IPS-15b (cell line): Measurements from ENCODE around the gene FIGNL1.

Experiments used
- H3K27me3 ChIP-seq: one replicate; pipeline ENCODE4 v1.6.1; 2013; ENCODE audit warnings: low read length; ENCODE audit not compliant: control insufficient read depth, insufficient read depth
- H3K36me3 ChIP-seq: one replicate; pipeline ENCODE4 v1.6.1; 2013; ENCODE audit warnings: low read length; ENCODE audit not compliant: control insufficient read depth, insufficient read depth
- H3K4me1 ChIP-seq: one replicate; pipeline ENCODE4 v1.6.1; 2013; ENCODE audit warnings: mild to moderate bottlenecking, low read length; ENCODE audit not compliant: control insufficient read depth, insufficient read depth
- H3K4me3 ChIP-seq: one replicate; pipeline ENCODE4 v1.5.1; 2013; ENCODE audit warnings: low read depth, low read length
- H3K9ac ChIP-seq: one replicate; pipeline ENCODE4 v1.6.1; 2013; ENCODE audit warnings: low read depth, mild to moderate bottlenecking, low read length
- H3K9me3 ChIP-seq: one replicate; pipeline ENCODE4 v1.6.1; 2013; ENCODE audit warnings: mild to moderate bottlenecking, low read length; ENCODE audit not compliant: control insufficient read depth, insufficient read depth

FIGNL1 gene, protein sequence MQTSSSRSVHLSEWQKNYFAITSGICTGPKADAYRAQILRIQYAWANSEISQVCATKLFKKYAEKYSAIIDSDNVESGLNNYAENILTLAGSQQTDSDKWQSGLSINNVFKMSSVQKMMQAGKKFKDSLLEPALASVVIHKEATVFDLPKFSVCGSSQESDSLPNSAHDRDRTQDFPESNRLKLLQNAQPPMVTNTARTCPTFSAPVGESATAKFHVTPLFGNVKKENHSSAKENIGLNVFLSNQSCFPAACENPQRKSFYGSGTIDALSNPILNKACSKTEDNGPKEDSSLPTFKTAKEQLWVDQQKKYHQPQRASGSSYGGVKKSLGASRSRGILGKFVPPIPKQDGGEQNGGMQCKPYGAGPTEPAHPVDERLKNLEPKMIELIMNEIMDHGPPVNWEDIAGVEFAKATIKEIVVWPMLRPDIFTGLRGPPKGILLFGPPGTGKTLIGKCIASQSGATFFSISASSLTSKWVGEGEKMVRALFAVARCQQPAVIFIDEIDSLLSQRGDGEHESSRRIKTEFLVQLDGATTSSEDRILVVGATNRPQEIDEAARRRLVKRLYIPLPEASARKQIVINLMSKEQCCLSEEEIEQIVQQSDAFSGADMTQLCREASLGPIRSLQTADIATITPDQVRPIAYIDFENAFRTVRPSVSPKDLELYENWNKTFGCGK

GRCh38 chr7:50449881-50450589 lies at the start of gene FIGNL1:
TSS of gene FIGNL1 (minus strand) at chr7:50450350. CDS start at chr7:50447287, 3,063 bp downstream.
- Histone ChIP-seq H3K4me1 (peaks cover 7% of the 10 kb centered on the region), H3K9me3 (no peaks in the 10 kb centered on the region), H3K4me3 (peak within 1 kb of the TSS; percentile 62), H3K9ac (peak within 1 kb of the TSS; percentile 60), H3K36me3 (peaks cover 12% of the 10 kb centered on the region), H3K27me3 (peaks cover 5% of the 10 kb centered on the region)

DNA sequence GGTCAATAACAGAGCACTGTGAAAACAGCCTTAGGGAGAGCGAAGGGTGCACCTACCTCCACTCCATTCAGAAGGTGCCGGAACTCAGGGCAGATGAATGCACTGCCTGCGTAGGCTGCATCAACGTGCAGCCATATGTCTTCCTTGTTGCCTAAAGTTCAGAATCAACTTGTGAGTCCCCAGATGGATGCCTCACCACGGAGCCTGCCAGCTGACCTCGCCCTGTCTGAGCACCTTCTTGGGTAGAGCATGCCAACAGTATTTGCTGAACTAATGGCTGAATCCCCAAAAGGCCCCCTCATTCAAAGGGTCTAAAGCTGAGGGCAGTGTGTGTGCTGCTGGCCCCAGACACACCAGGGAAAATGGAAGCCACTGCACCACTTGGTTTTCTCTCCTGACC lies 48.9 kb upstream of the FIGNL1 start:
- Histone ChIP-seq H3K27me3 (no peaks in the 10 kb centered on the region), H3K4me3 (no peak overlapping the region), H3K4me1 (no peaks in the 10 kb centered on the region), H3K9me3 (no peaks in the 10 kb centered on the region), H3K9ac (no peak overlapping the region), H3K36me3 (no peaks in the 10 kb centered on the region)

- Histone ChIP-seq H3K9me3 (no peaks in the 10 kb centered on the region), H3K36me3 (no peaks in the 10 kb centered on the region), H3K4me3 (no peak overlapping the region), H3K9ac (no peak overlapping the region), H3K27me3 (no peaks in the 10 kb centered on the region), H3K4me1 (no peaks in the 10 kb centered on the region)
These were observed 47.8 kb upstream of the FIGNL1 start for GRCh38 chr7:50497968-50498367.

GRCh38 chr7:50497068-50497642 lies 47.0 kb upstream of the FIGNL1 start:
- H3K4me3 ChIP-seq: no peak overlapping the region
- H3K4me1 ChIP-seq: no peaks in the 10 kb centered on the region
- no peaks in the 10 kb centered on the region for H3K27me3 ChIP-seq
- no peak overlapping the region for H3K9ac ChIP-seq
- no peaks in the 10 kb centered on the region for H3K9me3 ChIP-seq
- H3K36me3 ChIP-seq: no peaks in the 10 kb centered on the region

DNA sequence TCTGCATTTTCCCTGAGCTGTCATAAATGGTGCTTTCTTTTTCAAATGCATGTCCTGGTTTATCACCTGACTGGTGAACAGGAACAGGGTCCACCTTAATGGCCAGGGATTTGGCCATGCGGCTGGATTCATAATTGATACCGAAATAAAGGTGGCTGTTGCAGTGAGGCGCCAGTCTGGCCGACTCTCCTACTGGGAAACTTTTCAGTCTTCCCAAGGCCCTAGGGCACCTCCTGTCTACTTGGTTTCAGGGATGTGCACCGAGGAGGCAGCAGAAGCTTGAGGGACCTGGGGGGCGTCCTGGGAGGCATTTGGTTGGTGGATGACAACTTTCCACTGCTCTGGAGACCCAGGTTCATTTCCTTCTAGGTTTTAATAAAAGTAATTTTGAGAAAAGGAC lies 46.4 kb upstream of the FIGNL1 start:
- H3K36me3 ChIP-seq: no peaks in the 10 kb centered on the region
- H3K9me3 ChIP-seq: no peaks in the 10 kb centered on the region
- H3K4me1 ChIP-seq: no peaks in the 10 kb centered on the region
- H3K27me3 ChIP-seq: no peaks in the 10 kb centered on the region
- H3K4me3 ChIP-seq: no peak overlapping the region
- no peak overlapping the region for H3K9ac ChIP-seq

DNA sequence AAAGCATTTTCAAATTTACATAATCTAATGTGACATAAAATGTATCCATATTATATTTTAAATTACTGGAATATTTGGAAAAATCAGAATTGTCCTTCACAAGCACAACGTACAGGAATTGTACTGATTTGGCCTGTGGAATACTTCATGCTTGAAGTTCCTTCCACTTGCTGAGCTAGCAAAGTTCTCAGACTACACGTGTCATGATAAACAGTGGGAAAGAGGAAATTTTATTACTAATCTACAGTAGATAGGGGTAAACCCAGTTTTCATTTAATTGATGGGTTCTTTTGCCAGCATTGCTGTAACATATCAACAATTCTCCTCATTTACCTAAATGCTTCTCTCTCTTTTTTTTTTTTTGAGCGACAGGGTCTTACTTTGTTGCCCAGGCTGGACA lies 45.6 kb upstream of the FIGNL1 start:
- Histone ChIP-seq H3K27me3 (no peaks in the 10 kb centered on the region), H3K36me3 (no peaks in the 10 kb centered on the region), H3K9ac (no peak overlapping the region), H3K9me3 (no peaks in the 10 kb centered on the region), H3K4me1 (no peaks in the 10 kb centered on the region), H3K4me3 (no peak overlapping the region)

DNA sequence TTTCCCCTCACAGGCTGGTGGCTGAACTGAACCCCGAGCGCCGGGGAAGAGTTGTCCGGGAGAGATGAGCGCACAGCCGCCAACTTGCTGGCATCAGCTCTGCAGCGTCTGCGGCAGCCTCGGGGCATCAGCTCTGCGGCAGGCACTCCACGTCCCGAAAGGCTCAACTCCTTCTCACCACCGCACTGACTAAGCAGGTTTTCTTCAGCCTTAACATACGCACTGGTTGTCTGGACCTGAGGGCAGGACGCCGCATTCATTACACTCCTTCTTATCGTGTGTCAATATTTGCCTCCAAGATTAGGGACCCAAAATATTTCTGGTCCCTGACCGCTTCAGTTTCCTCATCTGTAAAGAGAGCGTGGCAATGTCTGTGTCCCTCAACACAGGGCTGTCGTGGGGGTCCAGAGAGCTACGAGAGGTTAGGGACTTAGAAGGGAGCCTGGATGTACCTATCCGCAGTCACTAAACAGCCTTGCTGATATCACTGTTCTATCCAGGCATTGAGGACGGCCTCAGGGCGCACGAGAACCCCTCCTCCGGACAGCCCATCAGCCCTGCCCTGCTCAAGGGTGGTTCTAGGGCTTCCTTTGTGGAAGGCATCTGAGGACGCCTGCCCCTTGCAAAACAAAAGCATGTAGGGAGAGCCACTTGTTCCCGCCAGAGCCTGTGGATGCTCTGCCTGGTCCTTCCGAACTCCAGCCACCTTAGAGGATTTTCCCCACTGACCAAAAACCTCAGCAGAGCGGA lies 42.8 kb upstream of the FIGNL1 start:
- Histone ChIP-seq H3K36me3 (no peaks in the 10 kb centered on the region), H3K4me1 (no peaks in the 10 kb centered on the region), H3K9me3 (no peaks in the 10 kb centered on the region), H3K27me3 (no peaks in the 10 kb centered on the region), H3K4me3 (no peak overlapping the region), H3K9ac (no peak overlapping the region)

GRCh38 chr7:50491943-50492342 lies 41.8 kb upstream of the FIGNL1 start:
- Histone ChIP-seq H3K9ac (no peak overlapping the region), H3K9me3 (no peaks in the 10 kb centered on the region), H3K4me3 (no peak overlapping the region), H3K4me1 (no peaks in the 10 kb centered on the region), H3K27me3 (no peaks in the 10 kb centered on the region), H3K36me3 (no peaks in the 10 kb centered on the region)

- Histone ChIP-seq H3K27me3 (no peaks in the 10 kb centered on the region), H3K4me1 (no peaks in the 10 kb centered on the region), H3K36me3 (no peaks in the 10 kb centered on the region), H3K4me3 (no peak overlapping the region), H3K9me3 (no peaks in the 10 kb centered on the region), H3K9ac (no peak overlapping the region)
These were observed 41.1 kb upstream of the FIGNL1 start for GRCh38 chr7:50491209-50491608.

GRCh38 chr7:50488379-50488778 lies 38.2 kb upstream of the FIGNL1 start:
- Histone ChIP-seq H3K9me3 (no peaks in the 10 kb centered on the region), H3K27me3 (no peaks in the 10 kb centered on the region), H3K36me3 (no peaks in the 10 kb centered on the region), H3K9ac (no peak overlapping the region), H3K4me1 (no peaks in the 10 kb centered on the region), H3K4me3 (no peak overlapping the region)

GRCh38 chr7:50486512-50486911 lies 36.4 kb upstream of the FIGNL1 start:
- H3K4me3 ChIP-seq: no peak overlapping the region
- no peaks in the 10 kb centered on the region for H3K36me3 ChIP-seq
- no peaks in the 10 kb centered on the region for H3K4me1 ChIP-seq
- no peak overlapping the region for H3K9ac ChIP-seq
- H3K9me3 ChIP-seq: no peaks in the 10 kb centered on the region
- H3K27me3 ChIP-seq: no peaks in the 10 kb centered on the region
